Aorta (tissue), 5 donors: ENCODE data around the gene IMPA2. TPM values are rescaled to one million over a fixed set of nuclear protein-coding genes. Genes with fewer than 3 reads are reported as not detected.

Source experiments
- ATAC-seq: fragments of 200-7000 bp; cut with Tn5 transposase; one replicate; pipeline ENCODE4 v1.9.1; 2022; ENCODE audit warnings: moderate library complexity; ENCODE audit not compliant: low FRiP score
- DNase-seq, 2 donors: peaks; one replicate each; pipeline ENCODE4 v3.0.0-alpha.2; 2020
- H3K27ac ChIP-seq, 2 donors: one replicate each; pipeline ENCODE4 v1.5.1; 2013; ENCODE audit warnings: low read length in 2 of 2, mild to moderate bottlenecking in 2 of 2, moderate library complexity in 2 of 2, control low read depth in 1 of 2, inconsistent platforms in 1 of 2, low read depth in 1 of 2
- H3K27me3 ChIP-seq, 2 donors: one replicate each; pipeline ENCODE4 v1.6.1; 2013; ENCODE audit warnings: control low read depth in 1 of 2, low read length in 1 of 2, mild to moderate bottlenecking in 1 of 2, moderate library complexity in 1 of 2; ENCODE audit not compliant: insufficient read depth in 2 of 2, control insufficient read depth in 1 of 2
- H3K36me3 ChIP-seq, 2 donors: one replicate each; pipeline ENCODE4 v1.6.1; 2013; ENCODE audit warnings: control low read depth in 1 of 2, low read length in 1 of 2, mild to moderate bottlenecking in 1 of 2; ENCODE audit not compliant: insufficient read depth in 2 of 2, control insufficient read depth in 1 of 2
- H3K4me1 ChIP-seq, 2 donors: one replicate each; pipeline ENCODE4 v1.6.1; 2013; ENCODE audit warnings: low read length in 2 of 2, control low read depth in 1 of 2, mild to moderate bottlenecking in 1 of 2, moderate library complexity in 1 of 2; ENCODE audit not compliant: insufficient read depth in 2 of 2, control insufficient read depth in 1 of 2
- H3K4me3 ChIP-seq, 2 donors: one replicate each; pipeline ENCODE4 v1.5.1; 2013; ENCODE audit warnings: low read length in 2 of 2, control low read depth in 1 of 2, mild to moderate bottlenecking in 1 of 2
- H3K9me3 ChIP-seq: one replicate; pipeline ENCODE4 v1.6.1; 2013; ENCODE audit warnings: mild to moderate bottlenecking, low read length; ENCODE audit not compliant: control insufficient read depth
- WGBS, 2 donors: extraction: QIAGEN DNeasy Blood & Tissue Kit; methylation state at CpG; one replicate each; pipeline ENCODE4 v1.1.7; 2013; 5-methylcytosine and 5-hydroxymethylcytosine counted together
- intact Hi-C, 2 donors: fragments of 100-400 bp; cut with DNase I; formaldehyde crosslinking; loops; one replicate each; pipeline versions ENCODE4 v1.14.2 to v1.15.0; 2022
- polyA plus RNA-seq, 2 donors: library from polyadenylated mRNA; stranded (reverse); fragments of 200-250 nt; gene quantifications; one replicate each; pipeline ENCODE4 v1.2.3, GENCODE V29; 2013
- total RNA-seq, 2 donors: library from RNA; stranded (reverse); fragmentation: NEBNext Ultra II Directional; extraction: Animal tissue kit (Norgen Biotek cat#: 25700); gene quantifications; one replicate each; pipeline ENCODE4 v1.2.1, GENCODE V29; 2021
- donor health status: healthy with polysubstance abuse.
- donor health status: Bipolar disorder and iron deficiency.
- donor health status: DM: no; HTN: no; CAD: no.
- donor health status: DM: no; HTN: no; CAD: no.
- donor health status: DM: yes; HTN: yes; CAD: no.

Gene IMPA2
- total and polyA plus RNA-seq, 4 donors: 7.9 to 19.9 (median 14.1) TPM

GRCh38 chr18:11989966-11990380 is 8.7 kb downstream of the IMPA2 start:
- H3K4me3 ChIP-seq: no peak overlapping the region
- no peak for ATAC-seq
- intact Hi-C loops: loop anchor here (10.0 kb wide), 2 partner anchors 45 to 335 kb away; no protein-coding TSS in a partner anchor
- peak; percentile 26 to 63 for DNase-seq
- H3K27ac ChIP-seq: no peak overlapping the region
- H3K4me1 ChIP-seq: no peaks in the 10 kb centered on the region
- 90% methylated on average over 6 of the region's 6 CpGs for WGBS, 2 donors
- H3K9me3 ChIP-seq: no peaks in the 10 kb centered on the region
- no peaks in the 10 kb centered on the region for H3K36me3 ChIP-seq
- no peaks in the 10 kb centered on the region for H3K27me3 ChIP-seq

- ATAC-seq (no peak), DNase-seq (peak; percentile 13 to 19)
- Histone ChIP-seq H3K4me1 (no peaks in the 10 kb centered on the region), H3K9me3 (no peaks in the 10 kb centered on the region), H3K27me3 (no peaks in the 10 kb centered on the region), H3K36me3 (no peaks in the 10 kb centered on the region), H3K27ac (no peak overlapping the region), H3K4me3 (no peak overlapping the region)
- intact Hi-C loops: loop anchor here in 1 of 2 donors (10.0 kb wide), 1 partner anchor 336 kb away; no protein-coding TSS in a partner anchor
- WGBS, 2 donors: 77 to 79% methylated on average over 9 of the region's 9 CpGs
Observed at GRCh38 chr18:11990539-11990938, 9.2 kb downstream of the IMPA2 start.

- DNase-seq (peak; percentile 17 to 44), ATAC-seq (no peak)
- intact Hi-C loops: loop anchor here in 1 of 2 donors (10.0 kb wide), 1 partner anchor 336 kb away; no protein-coding TSS in a partner anchor
- 93 to 97% methylated on average over 19 of the region's 19 CpGs for WGBS, 2 donors
- Histone ChIP-seq H3K36me3 (no peaks in the 10 kb centered on the region), H3K4me1 (no peaks in the 10 kb centered on the region), H3K27ac (no peak overlapping the region), H3K9me3 (no peaks in the 10 kb centered on the region), H3K4me3 (no peak overlapping the region), H3K27me3 (no peaks in the 10 kb centered on the region)
Observed at GRCh38 chr18:11991021-11991795, 9.9 kb downstream of the IMPA2 start.

GRCh38 chr18:11992096-11992790 is 10.9 kb downstream of the IMPA2 start:
- DNase-seq: peak; percentile 24 to 45
- 88 to 90% methylated on average over 12 of the region's 12 CpGs for WGBS, 2 donors
- H3K27ac ChIP-seq: no peak overlapping the region
- H3K4me1 ChIP-seq: no peaks in the 10 kb centered on the region
- no peaks in the 10 kb centered on the region for H3K9me3 ChIP-seq
- no peak overlapping the region for H3K4me3 ChIP-seq
- no peaks in the 10 kb centered on the region for H3K27me3 ChIP-seq
- no peaks in the 10 kb centered on the region for H3K36me3 ChIP-seq
- ATAC-seq: no peak
- intact Hi-C loops: loop anchor here in 1 of 2 donors (10.0 kb wide), 1 partner anchor 337 kb away; no protein-coding TSS in a partner anchor

- Histone ChIP-seq H3K36me3 (no peaks in the 10 kb centered on the region), H3K4me1 (no peaks in the 10 kb centered on the region), H3K9me3 (no peaks in the 10 kb centered on the region), H3K4me3 (no peak overlapping the region), H3K27ac (no peak overlapping the region), H3K27me3 (no peaks in the 10 kb centered on the region)
- 88 to 90% methylated on average over 11 of the region's 11 CpGs for WGBS, 2 donors
- no peak for ATAC-seq
- peak; percentile 33 to 62 for DNase-seq
- intact Hi-C loops: loop anchor here in 1 of 2 donors (10.0 kb wide), 1 partner anchor 339 kb away; no protein-coding TSS in a partner anchor
Observed at GRCh38 chr18:11993264-11993916, 12.1 kb downstream of the IMPA2 start.

- intact Hi-C loops: loop anchor here (2.0 to 10.0 kb wide), 2 partner anchors 56 to 340 kb away; no protein-coding TSS in a partner anchor
- Histone ChIP-seq H3K36me3 (no peaks in the 10 kb centered on the region), H3K4me3 (no peak overlapping the region), H3K27ac (no peak overlapping the region), H3K4me1 (no peaks in the 10 kb centered on the region), H3K27me3 (no peaks in the 10 kb centered on the region), H3K9me3 (no peaks in the 10 kb centered on the region)
- WGBS, 2 donors: 69 to 81% methylated on average over 4 of the region's 4 CpGs
- no peak for ATAC-seq
- peak; percentile 49 to 56 for DNase-seq
Observed at GRCh38 chr18:11994336-11994702, 13.0 kb downstream of the IMPA2 start.

- ATAC-seq: no peak
- H3K9me3 ChIP-seq: no peaks in the 10 kb centered on the region
- peak; percentile 32 to 39 for DNase-seq
- intact Hi-C loops: loop anchor here (1.0 to 10.0 kb wide), 3 partner anchors 56 to 340 kb away; no protein-coding TSS in a partner anchor
- no peaks in the 10 kb centered on the region for H3K36me3 ChIP-seq
- no peaks in the 10 kb centered on the region for H3K4me1 ChIP-seq
- 56 to 59% methylated on average over 11 of the region's 11 CpGs for WGBS, 2 donors
- no peaks in the 10 kb centered on the region for H3K27me3 ChIP-seq
- H3K4me3 ChIP-seq: no peak overlapping the region
- H3K27ac ChIP-seq: no peak overlapping the region
Observed at GRCh38 chr18:11994703-11995444, 13.6 kb downstream of the IMPA2 start.
